Stimulated activated CD8-positive, alpha-beta memory T cell treated with anti-CD3 and anti-CD28 coated beads, Interleukin-4, amount 100 ng/mL, for 1 hour (primary cell): ENCODE results near the gene SYCE3.

Experiments
- DNase-seq, 2 donors: peaks; one replicate each; pipeline ENCODE4 v3.0.0-alpha.2; 2020; ENCODE audit warnings: low read depth in 2 of 2, low spot score in 1 of 2

SYCE3 gene

DNA sequence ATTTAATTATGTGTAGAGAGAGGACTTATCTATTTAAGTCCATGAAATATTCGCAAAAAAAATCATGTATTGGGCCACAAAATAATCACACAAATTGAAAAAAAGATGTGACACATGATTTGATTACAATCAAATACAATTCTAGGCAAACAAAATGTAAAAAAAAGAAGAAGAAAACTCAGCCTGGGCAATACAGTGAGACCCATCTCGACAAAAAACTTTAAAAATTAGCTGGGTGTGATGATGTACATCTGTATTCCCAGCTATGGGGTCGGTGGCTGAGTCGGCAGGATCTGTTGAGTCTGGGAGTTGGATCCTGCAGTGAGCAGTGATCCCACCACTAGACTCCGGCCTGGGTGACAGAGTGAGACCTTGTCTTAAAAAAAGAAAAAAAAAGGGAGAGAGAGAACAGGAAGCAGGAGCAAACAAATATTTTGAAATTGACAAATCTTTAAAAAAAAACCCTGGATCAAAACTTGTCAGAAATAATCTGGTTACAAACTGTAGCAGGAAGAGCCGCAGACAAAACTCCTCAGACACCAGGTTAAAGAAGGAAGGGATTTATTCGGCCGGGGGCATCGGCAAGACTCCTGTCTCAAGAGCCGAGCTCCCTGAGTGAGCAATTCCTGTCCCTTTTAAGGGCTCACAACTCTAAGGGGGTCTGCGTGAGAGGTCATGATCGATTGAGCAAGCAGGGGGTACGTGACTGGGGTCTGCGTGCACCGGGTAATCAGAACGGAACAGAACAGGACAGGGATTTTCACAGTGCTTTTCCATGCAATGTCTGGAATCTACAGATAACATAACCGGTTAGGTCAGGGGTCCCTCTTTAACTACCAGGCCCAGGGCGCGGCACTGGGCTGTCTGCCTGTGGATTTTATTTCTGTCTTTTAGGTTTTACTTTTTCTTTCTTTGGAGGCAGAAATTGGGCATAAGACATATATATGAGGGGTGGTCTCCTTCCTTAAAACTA is 29.6 kb downstream of the SYCE3 start:
- no peak for DNase-seq

DNA sequence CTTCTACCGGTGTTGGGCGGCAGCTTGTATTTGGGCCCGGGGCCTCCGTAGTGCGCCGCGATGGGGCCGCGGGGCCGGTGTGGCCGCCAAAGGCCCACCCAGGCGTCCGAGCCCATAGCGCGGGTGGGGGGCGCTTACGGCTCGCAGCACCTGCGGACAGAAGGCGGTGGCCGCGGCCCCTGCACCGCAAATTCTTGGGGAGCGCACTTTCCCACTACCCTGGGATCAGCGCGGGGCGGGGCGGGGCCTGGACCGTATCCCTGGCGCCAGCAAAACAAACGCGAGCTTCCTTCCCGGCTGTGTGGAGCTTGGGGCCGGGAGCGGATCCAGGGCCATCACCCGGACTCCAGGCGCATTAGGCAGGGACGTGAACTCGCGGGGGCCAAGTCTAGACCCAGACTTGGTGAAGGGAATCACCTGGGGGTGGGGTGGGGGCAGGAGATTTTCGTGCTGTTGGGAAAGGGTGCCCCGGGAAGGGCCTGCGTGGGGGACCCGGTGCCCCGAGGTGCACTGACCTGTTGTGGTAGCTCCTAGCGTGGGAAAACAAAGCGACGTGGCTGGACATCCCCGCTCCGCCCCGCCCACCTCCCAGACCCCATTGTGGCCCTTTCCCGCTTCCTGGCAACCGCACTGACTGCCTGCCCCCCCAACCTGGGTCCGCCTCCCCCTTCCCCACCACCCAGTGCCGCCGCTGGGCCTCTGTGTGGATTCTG is 30.6 kb downstream of the SYCE3 start:
- no peak for DNase-seq

DNA sequence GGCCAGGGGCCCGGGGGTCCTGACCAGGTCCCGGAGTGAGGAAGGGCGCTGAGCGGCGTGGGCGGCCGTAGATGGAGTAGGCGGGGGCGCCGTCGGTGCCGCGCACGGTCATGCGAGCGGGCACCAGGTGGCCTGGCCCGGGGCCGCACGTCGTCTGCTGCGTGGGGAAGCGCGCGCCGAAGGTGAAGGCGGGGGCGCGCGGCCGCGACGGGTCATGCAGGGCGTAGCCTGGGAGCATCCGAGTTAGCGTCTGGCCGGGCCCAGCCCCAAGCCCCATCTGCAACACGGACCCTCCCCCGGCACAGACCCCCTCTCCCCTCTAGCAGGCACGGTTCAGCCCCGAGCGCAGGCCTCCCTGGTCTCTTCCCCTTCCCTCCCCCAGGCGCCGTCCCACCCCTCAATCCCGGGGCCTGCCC is 31.2 kb downstream of the SYCE3 start:
- DNase-seq = no peak

DNA sequence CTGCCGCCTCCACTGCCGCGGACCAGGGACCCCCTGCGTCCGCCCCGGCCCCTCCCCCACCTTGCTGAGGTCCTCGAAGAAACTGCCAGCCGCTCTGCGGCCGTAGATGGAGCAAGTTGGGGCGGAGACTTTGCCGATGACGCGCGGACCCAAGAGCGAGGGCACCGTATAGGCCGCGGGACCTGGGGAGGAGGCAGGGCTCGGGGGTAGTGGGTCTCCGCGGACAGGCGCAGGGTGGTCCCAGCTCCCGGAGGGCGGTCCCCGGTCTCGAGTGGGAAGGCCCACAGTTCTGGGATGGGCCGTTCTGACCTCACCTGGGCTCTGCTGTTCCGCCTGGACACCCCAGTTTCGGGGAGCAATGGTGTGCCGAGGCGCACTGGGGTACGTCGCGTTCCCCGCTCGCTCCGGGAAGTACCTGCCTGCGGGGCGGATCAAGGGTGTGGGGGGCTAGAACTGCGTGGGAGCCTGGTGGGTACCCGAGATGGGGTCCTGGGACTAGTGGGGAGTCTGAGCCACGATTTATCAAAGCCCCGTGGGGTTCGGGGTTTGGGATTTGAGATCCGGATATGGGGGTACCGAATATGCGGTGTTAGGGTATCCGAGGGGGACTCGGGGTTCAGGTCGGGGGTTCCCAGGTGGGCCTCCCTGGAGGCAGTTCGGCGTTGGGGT is 31.7 kb downstream of the SYCE3 start:
- peak; percentile 55 to 73 for DNase-seq

DNA sequence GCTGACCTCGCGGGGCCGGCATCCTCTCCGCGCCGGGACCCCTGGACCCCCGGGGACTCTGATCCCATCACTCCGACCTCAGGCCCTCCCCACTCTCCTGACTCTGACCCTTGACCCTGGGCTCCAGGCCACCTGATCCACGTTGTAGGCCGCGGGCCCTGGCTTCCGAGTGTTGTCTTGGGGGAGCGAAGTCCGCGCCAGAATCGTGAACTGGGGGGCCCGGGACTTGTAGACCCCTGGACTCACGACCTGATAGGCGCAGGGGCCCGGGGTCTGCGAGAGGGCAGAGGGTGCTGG is 32.2 kb downstream of the SYCE3 start:
- no peak for DNase-seq

DNA sequence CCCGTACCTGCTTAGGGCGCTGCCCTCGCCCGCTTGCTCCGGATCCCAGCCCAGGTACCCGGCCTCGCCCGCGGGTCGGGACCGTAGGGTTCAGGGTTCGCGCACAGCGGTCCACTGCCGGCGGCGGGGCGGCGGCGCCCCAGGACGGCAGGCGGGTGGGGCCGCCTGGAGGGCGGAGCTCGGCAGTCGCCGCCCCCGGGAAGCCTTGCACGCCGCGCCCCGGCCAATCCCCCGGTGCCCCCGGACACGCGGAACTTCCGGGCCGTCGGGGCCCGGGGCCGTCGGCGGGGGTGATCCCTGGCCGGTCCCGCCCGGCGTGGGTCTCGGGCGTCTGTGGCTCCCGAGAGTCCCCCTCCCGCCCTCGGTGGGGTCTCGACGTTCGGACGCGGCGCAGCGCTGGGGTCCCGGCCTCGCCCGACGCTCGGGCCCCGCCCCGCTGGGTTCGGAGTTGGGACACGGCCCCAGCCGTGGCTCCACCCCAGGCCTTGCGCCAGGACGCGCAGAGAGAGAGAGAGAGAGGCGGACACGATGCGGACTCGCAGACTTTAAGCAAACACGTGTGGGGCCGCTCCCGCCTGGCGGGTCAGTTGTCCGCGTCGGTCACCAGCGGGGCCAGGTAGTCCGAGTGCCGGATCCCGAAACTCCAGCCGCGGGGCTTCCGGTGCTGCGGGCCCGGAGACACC is 32.7 kb downstream of the SYCE3 start, which contains the start of gene TYMP:
Gene TYMP (minus strand): TSS at position 116 of the 683 bp plus-strand sequence. CDS start 303 bp downstream, outside the sequence.
- DNase-seq = no peak

DNA sequence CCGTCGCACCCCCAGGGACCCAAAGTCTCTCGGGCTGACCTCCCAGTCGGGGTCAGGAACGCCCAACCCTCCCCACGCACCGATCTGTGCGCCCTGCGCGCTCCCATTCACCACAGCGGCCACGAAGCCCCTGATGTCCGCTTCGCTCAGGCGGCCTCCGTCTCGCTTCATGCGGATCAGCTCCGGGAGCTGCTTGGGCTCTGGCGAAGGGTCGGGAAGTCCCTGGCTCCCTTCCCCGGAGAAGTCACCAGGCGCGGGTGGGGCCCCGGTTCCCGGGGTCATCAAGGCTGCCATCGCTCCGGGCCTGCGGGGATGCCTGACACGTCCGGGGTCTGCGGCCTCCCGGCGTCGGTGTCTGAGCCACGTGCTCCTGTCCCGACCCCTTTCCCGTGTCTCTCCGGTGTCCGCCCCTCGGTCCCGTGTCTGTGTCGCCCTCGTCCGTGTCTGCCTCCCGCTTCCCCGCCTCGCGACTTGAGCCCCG is 33.3 kb downstream of the SYCE3 start:
- no peak for DNase-seq

DNA sequence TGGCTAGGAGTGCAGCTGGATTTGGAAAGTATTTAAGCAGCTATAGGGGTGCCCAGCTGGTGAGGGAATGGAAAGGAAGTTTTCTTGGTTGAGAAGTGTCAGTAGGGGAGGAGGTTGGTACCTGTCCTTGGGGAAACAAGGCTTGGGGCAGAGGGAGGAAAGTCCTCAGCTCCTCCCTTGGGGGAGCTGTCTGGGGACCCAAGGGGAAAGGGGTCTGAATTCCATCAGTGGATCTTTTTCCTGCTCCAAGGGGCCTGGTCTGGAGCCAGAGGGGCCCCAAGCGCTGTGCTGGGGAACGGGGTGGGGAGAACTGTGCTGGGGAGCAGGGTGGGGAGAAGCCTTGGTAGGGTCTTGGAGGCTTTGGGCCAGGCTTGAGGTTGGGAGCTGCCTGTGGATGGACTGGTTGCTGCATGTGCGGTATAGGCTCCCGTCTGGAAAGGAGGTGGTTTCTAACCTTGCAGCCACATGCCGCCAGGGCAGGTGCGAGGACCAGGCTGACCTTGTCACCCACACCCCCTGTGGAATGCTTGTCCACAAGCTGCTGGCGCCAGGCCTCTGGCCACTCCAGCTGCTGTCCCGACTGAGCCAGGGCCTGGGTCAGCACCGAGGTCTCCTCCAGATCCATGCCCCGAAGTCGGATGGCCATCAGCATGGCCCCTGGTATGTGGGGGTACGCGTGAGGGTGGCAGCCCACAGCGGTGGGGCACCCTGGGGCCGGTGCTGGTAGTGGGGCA is 33.9 kb downstream of the SYCE3 start:
- DNase-seq = no peak

DNA sequence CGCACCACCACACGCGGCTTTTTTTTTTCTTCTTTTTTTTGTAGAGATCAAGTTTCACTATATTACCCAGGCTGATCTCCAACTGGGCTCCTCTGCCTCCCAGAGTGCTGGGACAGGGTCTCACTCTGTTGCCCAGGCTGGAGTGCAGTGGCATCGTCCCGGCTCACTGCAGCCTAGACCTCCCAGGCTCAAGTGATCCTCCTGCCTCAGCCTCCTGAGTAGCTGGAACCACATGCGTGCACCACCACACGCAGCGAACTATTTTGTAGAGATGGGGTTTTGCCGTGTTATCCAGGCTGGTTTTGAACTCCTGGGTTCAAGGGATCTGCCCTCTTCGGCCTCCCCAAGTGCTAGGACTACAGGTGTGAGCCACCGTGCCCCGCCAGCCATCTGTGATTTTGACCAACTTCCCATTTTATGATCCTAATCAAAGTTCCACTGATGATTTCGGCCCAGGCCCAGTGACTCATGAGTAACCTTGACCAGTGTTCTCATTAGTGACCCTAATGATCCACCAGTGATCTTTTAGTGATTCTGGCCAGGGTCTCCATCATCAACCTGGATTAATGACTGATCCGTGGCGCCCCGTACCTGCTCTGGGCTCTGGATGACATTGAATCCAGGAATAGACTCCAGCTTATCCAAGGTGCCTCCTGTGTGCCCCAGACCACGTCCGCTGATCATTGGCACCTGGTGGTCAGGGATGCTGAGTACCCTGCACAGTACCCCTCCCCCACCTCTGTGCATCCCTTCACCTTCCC is 34.6 kb downstream of the SYCE3 start:
- no peak for DNase-seq

DNA sequence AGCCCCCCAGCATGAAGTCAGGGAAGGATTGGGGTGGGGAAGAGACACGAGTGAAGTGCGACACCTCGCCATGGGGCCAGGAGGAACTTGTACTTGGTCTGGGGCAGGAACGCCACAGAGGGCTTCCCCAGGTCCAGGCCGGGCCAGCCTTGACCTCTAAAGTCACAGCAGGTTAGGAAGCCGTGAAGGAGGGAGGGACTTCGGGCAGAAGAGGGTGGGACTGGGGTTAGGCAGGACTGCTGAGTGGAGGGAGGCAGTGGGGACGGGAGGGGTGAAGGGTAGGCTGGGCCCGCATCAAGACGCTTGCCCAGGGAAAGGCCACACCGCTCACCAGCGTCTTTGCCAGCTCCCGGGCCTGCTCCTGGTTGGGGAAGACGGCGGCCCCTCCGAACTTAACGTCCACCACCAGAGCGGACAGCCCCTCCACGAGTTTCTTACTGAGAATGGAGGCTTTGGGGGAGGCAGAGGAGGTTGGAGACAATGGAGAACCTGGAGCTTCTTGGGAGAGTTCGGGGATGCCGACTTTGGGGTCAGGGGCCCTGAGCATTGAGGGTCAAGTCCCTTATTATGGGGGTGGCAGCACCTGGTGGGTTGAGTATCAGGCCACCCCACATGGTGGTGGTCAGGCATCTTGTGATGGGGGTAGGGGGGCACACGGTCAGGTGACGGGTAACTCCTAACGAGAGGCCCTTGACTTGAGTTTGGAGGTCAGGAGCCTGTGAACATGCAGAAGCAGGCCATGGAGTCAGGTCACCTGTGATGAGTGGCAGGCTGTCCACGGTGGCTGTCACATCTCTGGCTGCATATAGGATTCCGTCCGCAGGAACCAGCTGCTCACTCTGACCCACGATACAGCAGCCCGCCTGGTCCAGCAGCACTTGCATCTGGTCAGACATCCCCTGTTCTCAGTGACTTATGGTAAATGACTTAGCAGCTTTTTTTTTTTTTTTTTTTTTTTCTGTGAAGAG is 35.6 kb downstream of the SYCE3 start:
- no peak for DNase-seq

DNA sequence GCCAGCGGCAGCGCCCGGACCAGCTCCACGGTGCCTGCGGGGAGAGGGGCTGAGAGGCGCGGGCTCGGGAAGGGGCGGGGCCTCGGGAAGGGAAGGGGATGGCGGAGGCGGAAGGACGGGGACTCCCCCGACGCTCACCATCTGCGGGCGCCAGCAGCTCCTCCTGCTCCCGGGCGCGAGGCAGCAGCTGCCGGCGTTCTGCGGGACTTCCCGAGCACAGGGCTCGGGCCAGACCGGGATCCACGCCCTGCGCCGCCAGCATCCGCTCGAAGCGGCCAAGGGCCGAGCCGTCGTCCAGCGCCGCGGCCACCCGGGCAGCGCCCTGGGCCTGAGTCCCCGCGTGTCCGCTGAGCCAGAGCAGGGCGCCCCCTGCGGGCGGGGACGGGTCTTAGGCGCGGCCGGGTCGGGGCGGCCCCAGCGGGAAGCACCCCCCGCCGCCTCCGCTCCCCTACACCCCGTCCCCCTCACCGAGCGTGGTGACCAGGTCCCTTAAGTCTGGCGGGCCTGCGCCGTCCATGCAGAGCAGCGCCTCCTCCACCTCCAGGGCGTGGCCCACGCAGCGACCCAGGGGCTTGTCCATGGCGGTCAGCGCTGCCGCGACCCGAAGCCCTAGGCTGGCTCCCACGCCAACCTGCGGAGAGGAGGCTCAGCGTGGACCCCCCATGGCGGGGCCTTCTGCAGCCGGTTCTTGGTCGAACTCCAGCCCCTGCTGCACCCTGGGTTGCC is 36.4 kb downstream of the SYCE3 start:
- DNase-seq = peak; percentile 50 to 65

DNA sequence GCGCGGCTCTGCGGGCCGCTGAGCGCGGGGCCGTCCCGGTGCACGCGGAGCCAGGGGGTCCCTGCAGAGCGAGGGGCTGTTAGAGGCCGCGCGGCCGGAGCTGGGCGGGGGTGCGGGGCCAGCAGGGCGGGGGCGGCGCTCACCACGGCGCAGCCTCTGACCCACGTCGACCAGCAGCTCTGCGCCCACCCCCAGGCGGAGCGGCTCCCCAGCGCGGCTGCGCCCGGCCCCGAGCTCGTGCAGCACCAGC is 36.9 kb downstream of the SYCE3 start:
- no peak for DNase-seq

DNA sequence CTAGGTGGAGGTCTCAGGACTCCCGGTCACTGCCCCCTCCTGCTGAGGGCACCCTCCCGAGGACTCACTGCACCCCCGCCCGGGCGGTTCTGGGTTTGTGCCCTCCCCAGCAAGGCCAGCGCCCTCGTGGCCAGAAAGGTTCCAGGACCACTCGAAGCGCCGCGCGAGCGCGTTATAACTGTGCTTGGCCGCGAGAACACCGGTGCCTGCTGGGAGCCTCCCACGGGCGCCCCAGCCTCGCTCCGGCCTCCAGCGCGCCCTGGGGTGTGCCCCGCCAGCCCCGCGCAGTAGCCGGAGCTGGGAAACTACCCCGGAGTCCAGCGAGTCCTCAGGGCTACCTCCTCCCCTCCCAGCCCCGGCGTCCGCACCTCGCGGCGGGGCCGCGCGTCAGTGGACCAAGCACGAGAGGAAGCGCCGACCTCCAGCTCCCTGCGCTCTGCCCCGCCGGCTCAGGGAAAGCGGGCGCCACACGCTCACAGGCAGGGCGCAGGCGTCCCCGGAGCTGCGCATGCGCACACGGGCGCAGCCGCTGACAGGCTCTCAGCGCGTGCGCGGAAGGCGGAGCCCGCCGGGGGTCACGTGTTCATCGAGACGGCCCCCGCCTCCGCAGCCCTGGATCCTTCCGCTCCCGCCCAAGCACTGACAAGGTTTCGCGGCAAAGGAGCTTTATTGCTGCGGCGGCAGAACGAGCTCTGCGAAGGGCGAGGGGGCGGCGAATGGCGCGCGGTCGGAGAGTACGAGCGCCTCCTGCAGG is 37.4 kb downstream of the SYCE3 start, which contains the start of gene SCO2:
Gene SCO2 (minus strand): TSS at position 495 of the 754 bp plus-strand sequence. CDS start 1,187 bp downstream, outside the sequence.
- DNase-seq = peak; percentile 85 to 96

DNA sequence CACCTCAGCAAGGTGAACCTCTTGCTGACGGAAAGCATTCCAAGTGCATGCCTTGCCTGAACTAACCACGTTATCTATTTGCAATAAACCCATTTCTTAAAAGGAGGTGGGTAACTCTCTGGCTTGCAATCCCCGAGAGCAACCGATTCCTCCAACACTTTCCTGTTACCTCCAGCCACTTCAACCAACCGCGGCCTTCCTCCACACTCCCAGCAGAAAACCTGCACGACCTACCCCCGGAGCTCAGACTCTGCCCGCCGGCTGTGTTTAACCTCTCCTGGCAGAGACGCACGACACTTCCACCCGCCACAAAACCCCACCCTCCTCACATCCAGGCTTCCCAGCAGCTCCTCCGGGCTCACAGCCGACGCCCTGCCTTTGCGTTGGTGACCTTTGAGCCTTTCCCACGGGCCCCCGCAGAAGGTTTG is 38.0 kb downstream of the SYCE3 start:
- DNase-seq = no peak

DNA sequence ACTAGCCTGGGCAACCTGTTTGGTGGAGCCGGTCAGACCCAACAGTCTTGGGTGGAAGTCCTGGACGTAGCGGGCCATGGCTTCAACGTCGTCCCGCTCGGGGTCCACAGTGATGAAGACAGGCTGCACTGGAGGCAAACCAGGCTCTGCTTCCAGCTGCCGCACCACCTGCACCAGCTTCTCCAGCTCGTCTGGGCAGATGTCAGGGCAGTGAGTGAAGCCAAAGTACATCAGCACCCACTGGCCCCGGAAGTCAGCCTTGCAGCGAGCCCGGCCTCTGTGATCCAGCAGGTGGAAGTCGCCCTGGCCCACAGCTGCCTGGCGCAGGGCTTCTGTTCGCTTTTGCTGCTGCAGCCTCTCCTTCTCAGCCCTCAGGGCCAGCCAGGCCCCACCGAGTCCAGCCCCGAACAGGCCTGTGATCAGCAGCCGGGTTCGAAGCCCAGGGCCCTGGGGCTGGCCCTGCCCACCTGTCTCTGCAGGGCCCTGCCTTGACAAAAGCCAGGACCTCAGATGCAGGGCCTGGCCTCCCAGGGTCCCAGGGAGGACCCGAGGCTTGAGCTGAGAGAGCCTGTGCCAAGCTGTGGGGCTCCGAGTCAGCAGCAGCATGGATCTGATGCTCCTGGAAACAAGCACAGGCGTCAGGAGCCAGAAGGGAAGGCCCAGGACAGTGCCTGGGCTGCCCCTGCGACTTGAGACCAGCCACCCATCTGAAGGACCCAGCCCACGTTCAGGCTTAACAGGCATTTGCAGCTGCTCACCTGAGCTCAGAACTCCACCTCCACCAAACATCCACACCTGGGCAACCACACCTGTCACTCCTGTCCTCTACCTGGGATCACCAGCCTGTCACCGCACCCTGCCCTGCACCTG is 38.7 kb downstream of the SYCE3 start:
- DNase-seq = no peak

DNA sequence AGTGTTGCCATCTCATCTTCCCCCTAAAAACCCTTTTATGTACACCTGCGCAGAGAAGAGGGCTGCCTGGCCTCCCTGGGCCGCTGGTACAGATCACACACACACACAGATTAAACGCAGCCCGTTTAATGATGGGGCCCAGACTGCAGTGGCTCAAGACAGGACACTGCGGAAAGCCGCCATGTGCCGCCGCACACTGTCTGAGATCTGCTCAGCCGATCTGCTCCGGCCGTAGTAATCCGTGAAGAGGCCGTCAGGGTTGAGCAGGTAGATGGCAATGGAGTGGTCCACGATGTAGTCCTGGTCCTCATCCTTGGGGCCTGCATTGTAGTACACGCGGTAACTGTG is 39.3 kb downstream of the SYCE3 start:
- no peak for DNase-seq
